ENCODE data around the gene SPSB1. TPM values are rescaled to one million over a fixed set of nuclear protein-coding genes. Genes with fewer than 3 reads are reported as not detected.

SPSB1 gene
- total RNA-seq, 3 donors from 2014 or later (not counting 1 experiment from before 2014, with no cell fraction given) = 0.82 to 3.0 (median 1.5) TPM

- no peaks in the 10 kb centered on the region for H3K27me3 ChIP-seq (ENCODE audit: control insufficient read depth, insufficient read depth, low read length)
- intact Hi-C loops (cut with micrococcal nuclease) = no loop called here
- ATAC-seq (no peak), DNase-seq (no peak)
- Mint-ChIP-seq H3K27me3 (ENCODE audit: low read depth in 2 of 2) (no peaks in the 10 kb centered on the region), H3K36me3 (no peaks in the 10 kb centered on the region), H3K27ac (no peak overlapping the region), H3K9me3 (no peaks in the 10 kb centered on the region), H3K4me3 (no peak overlapping the region), H3K4me1 (no peaks in the 10 kb centered on the region)
- H3K4me3 ChIP-seq (ENCODE audit: low read length) = no peak overlapping the region
- H3K27ac ChIP-seq (ENCODE audit: low read length) = no peak overlapping the region
- H3K4me1 ChIP-seq (ENCODE audit: control insufficient read depth, insufficient read depth, low read length) = no peaks in the 10 kb centered on the region
- no peaks in the 10 kb centered on the region for H3K9me3 ChIP-seq (ENCODE audit: control insufficient read depth, insufficient read depth, low read length)
- H3K36me3 ChIP-seq (ENCODE audit: control insufficient read depth, insufficient read depth, low read length) = no peaks in the 10 kb centered on the region
- 91% methylated on average over 16 of the region's 16 CpGs for WGBS (ENCODE audit: insufficient coverage)
- no peak for TF ChIP-seq CTCF (IDR thresholded peaks at IDR 0.05)
Observed at GRCh38 chr1:9369964-9370788, 77.5 kb downstream of the SPSB1 start.

GRCh38 chr1:9371391-9371935 lies 78.8 kb downstream of the SPSB1 start:
- no peak overlapping the region for H3K27ac ChIP-seq (ENCODE audit: low read length)
- H3K36me3 ChIP-seq (ENCODE audit: control insufficient read depth, insufficient read depth, low read length) = no peaks in the 10 kb centered on the region
- no peaks in the 10 kb centered on the region for H3K9me3 Mint-ChIP-seq
- 88% methylated on average over 15 of the region's 15 CpGs for WGBS (ENCODE audit: insufficient coverage)
- no peaks in the 10 kb centered on the region for H3K27me3 ChIP-seq (ENCODE audit: control insufficient read depth, insufficient read depth, low read length)
- H3K9me3 ChIP-seq (ENCODE audit: control insufficient read depth, insufficient read depth, low read length) = no peaks in the 10 kb centered on the region
- no peak overlapping the region for H3K4me3 ChIP-seq (ENCODE audit: low read length)
- H3K4me3 Mint-ChIP-seq = no peak overlapping the region
- H3K4me1 ChIP-seq (ENCODE audit: control insufficient read depth, insufficient read depth, low read length) = no peaks in the 10 kb centered on the region
- no peaks in the 10 kb centered on the region for H3K27me3 Mint-ChIP-seq (ENCODE audit: low read depth in 2 of 2)
- no peak overlapping the region for H3K27ac Mint-ChIP-seq
- no peaks in the 10 kb centered on the region for H3K4me1 Mint-ChIP-seq
- TF ChIP-seq CTCF (IDR thresholded peaks at IDR 0.05) = no peak
- ATAC-seq (no peak), DNase-seq (no peak)
- intact Hi-C loops (cut with micrococcal nuclease) = no loop called here
- no peaks in the 10 kb centered on the region for H3K36me3 Mint-ChIP-seq

GRCh38 chr1:9371951-9372350 lies 79.3 kb downstream of the SPSB1 start:
- ATAC-seq = no peak
- WGBS (ENCODE audit: insufficient coverage) = 86% methylated on average over 5 of the region's 5 CpGs
- no peaks in the 10 kb centered on the region for H3K9me3 Mint-ChIP-seq

More at GRCh38 chr1:9371951-9372350, 79.3 kb downstream of the SPSB1 start:
- H3K27me3 ChIP-seq (ENCODE audit: control insufficient read depth, insufficient read depth, low read length) = no peaks in the 10 kb centered on the region
- H3K36me3 Mint-ChIP-seq = no peaks in the 10 kb centered on the region
- no peaks in the 10 kb centered on the region for H3K4me1 Mint-ChIP-seq
- no peaks in the 10 kb centered on the region for H3K9me3 ChIP-seq (ENCODE audit: control insufficient read depth, insufficient read depth, low read length)
- no peak overlapping the region for H3K27ac Mint-ChIP-seq
- no peak for DNase-seq
- H3K27ac ChIP-seq (ENCODE audit: low read length) = no peak overlapping the region
- TF ChIP-seq CTCF (IDR thresholded peaks at IDR 0.05) = no peak
- H3K27me3 Mint-ChIP-seq (ENCODE audit: low read depth in 2 of 2) = no peaks in the 10 kb centered on the region
- no peaks in the 10 kb centered on the region for H3K4me1 ChIP-seq (ENCODE audit: control insufficient read depth, insufficient read depth, low read length)
- H3K36me3 ChIP-seq (ENCODE audit: control insufficient read depth, insufficient read depth, low read length) = no peaks in the 10 kb centered on the region
- intact Hi-C loops (cut with micrococcal nuclease) = no loop called here
- H3K4me3 Mint-ChIP-seq = no peak overlapping the region
- H3K4me3 ChIP-seq (ENCODE audit: low read length) = no peak overlapping the region

All from natural killer cell (primary cell).